Liver (tissue), 9 donors: ENCODE data around the gene GBA2. TPM values are rescaled to one million over a fixed set of nuclear protein-coding genes. Genes with fewer than 3 reads are reported as not detected.

ENCODE experiments used
- DNase-seq: peaks from one replicate; pipeline ENCODE4 v3.0.0-alpha.2; 2017; ENCODE audit warnings: low spot score
- H3K27ac ChIP-seq, 2 donors: one replicate each; pipeline ENCODE4 v1.7.0; 2013; ENCODE audit warnings: inconsistent platforms in 2 of 2, low read length in 2 of 2, control low read depth in 1 of 2, low read depth in 1 of 2, mild to moderate bottlenecking in 1 of 2
- H3K27me3 ChIP-seq, 4 donors: one replicate each; pipeline versions ENCODE4 v1.6.1 to v1.7.0; 2013; ENCODE audit warnings: low read length in 3 of 4, inconsistent platforms in 1 of 4, mild to moderate bottlenecking in 1 of 4, moderate library complexity in 1 of 4; ENCODE audit not compliant: control insufficient read depth in 4 of 4, insufficient read depth in 4 of 4
- H3K36me3 ChIP-seq, 4 donors: one replicate each; pipeline versions ENCODE4 v1.6.1 to v1.7.0; 2013; ENCODE audit warnings: low read length in 3 of 4, mild to moderate bottlenecking in 3 of 4, low read depth in 1 of 4, moderate library complexity in 1 of 4; ENCODE audit not compliant: control insufficient read depth in 4 of 4, insufficient read depth in 3 of 4
- H3K4me1 ChIP-seq, 4 donors: one replicate each; pipeline versions ENCODE4 v1.6.1 to v1.7.0; 2013; ENCODE audit warnings: low read length in 3 of 4, mild to moderate bottlenecking in 3 of 4, moderate library complexity in 1 of 4; ENCODE audit not compliant: control insufficient read depth in 4 of 4, insufficient read depth in 4 of 4
- H3K4me3 ChIP-seq, 3 donors: one replicate each; pipeline versions ENCODE4 v1.6.1 to v1.7.0; 2013; ENCODE audit warnings: low read length in 3 of 3, control low read depth in 1 of 3, low read depth in 1 of 3, mild to moderate bottlenecking in 1 of 3
- H3K9ac ChIP-seq, 2 donors: one replicate each; pipeline ENCODE4 v1.7.0; 2013; ENCODE audit warnings: low read length in 2 of 2, mild to moderate bottlenecking in 2 of 2, moderate library complexity in 2 of 2, control low read depth in 1 of 2, low read depth in 1 of 2
- H3K9me3 ChIP-seq, 4 donors: one replicate each; pipeline versions ENCODE4 v1.6.1 to v1.7.0; 2013; ENCODE audit warnings: low read length in 3 of 4; ENCODE audit not compliant: control insufficient read depth in 4 of 4
- EGR1 ChIP-seq, 2 donors: IDR thresholded peaks; 2 replicates each; pipeline ENCODE4 v1.6.1; 2016 to 2018; ENCODE audit warnings: antibody characterized with exemption in 2 of 2, low read depth in 2 of 2
- FOXA1 ChIP-seq: IDR thresholded peaks from 2 replicates; pipeline ENCODE4 v1.6.1; 2016; ENCODE audit warnings: antibody characterized with exemption
- FOXA2 ChIP-seq: IDR thresholded peaks from 2 replicates; pipeline ENCODE4 v1.6.1; 2016; ENCODE audit warnings: antibody characterized with exemption
- GABPA ChIP-seq, 2 donors: IDR thresholded peaks in 1 of 2; conservative IDR thresholded peaks in 1 of 2; 2 replicates each; pipeline ENCODE4 v1.6.1; 2016; ENCODE audit warnings: antibody characterized with exemption in 2 of 2, mild to moderate bottlenecking in 1 of 2, moderate library complexity in 1 of 2
- HNF4A ChIP-seq, 2 donors: conservative IDR thresholded peaks; 2 replicates each; pipeline ENCODE4 v1.6.1; 2016; ENCODE audit warnings: antibody characterized with exemption in 2 of 2, mild to moderate bottlenecking in 2 of 2
- HNF4G ChIP-seq: IDR thresholded peaks from 2 replicates; pipeline ENCODE4 v1.6.1; 2016; ENCODE audit warnings: antibody characterized with exemption
- JUND ChIP-seq, 2 donors: IDR thresholded peaks; 2 replicates each; pipeline ENCODE4 v1.6.1; 2016; ENCODE audit warnings: antibody characterized with exemption in 2 of 2
- MAX ChIP-seq: IDR thresholded peaks from 2 replicates; pipeline ENCODE4 v1.6.1; 2016; ENCODE audit warnings: antibody characterized with exemption
- NR2F2 ChIP-seq: IDR thresholded peaks from 2 replicates; pipeline ENCODE4 v1.6.1; 2016; ENCODE audit warnings: antibody characterized with exemption
- RAD21 ChIP-seq, 2 donors: IDR thresholded peaks; 2 replicates each; pipeline ENCODE4 v1.6.1; 2016; ENCODE audit warnings: antibody characterized with exemption in 2 of 2, mild to moderate bottlenecking in 2 of 2
- RXRA ChIP-seq, 2 donors: IDR thresholded peaks; 2 replicates each; pipeline ENCODE4 v1.6.1; 2017 to 2018; ENCODE audit warnings: antibody characterized with exemption in 2 of 2, mild to moderate bottlenecking in 1 of 2
- SP1 ChIP-seq: IDR thresholded peaks from 2 replicates; pipeline ENCODE4 v1.6.1; 2018; ENCODE audit warnings: antibody characterized with exemption, mild to moderate bottlenecking
- TAF1 ChIP-seq: conservative IDR thresholded peaks from 2 replicates; pipeline ENCODE4 v1.6.1; 2016; ENCODE audit warnings: antibody characterized with exemption, mild to moderate bottlenecking
- YY1 ChIP-seq: IDR thresholded peaks from 2 replicates; pipeline ENCODE4 v1.6.1; 2016; ENCODE audit warnings: antibody characterized with exemption, mild to moderate bottlenecking
- WGBS: extraction: QIAGEN DNeasy Blood & Tissue Kit; methylation state at CpG from one replicate; pipeline ENCODE4 v1.1.7; 2013; 5-methylcytosine and 5-hydroxymethylcytosine counted together
- polyA plus RNA-seq, 2 donors: library from polyadenylated mRNA; stranded (reverse) in 1 of 2; unstranded in 1 of 2; fragments of 200-250 nt in 1 of 2; fragments of >200 nt in 1 of 2; fragmentation: Nextera tagmentation in 1 of 2; extraction: Ambion mirVana in 1 of 2; gene quantifications; one replicate each; pipeline versions ENCODE4 v1.2.1 to v1.2.3, GENCODE V29; 2013 to 2015
- total RNA-seq, 2 donors: library from RNA; depleted of rRNA; stranded (reverse); fragments of >200 nt; gene quantifications; one replicate each; pipeline ENCODE4 v1.2.3, GENCODE V29; 2014
- TF ChIP-seq, protein P1 (sequence below): IDR thresholded peaks from 2 replicates; pipeline ENCODE4 v1.6.1; 2016; ENCODE audit warnings: antibody characterized with exemption
- TF ChIP-seq, protein P2 (sequence below): fragments of 150-350 bp; IDR thresholded peaks from 2 replicates; pipeline ENCODE4 v1.5.1; 2017; ENCODE audit warnings: improper control_type of control experiment, low read depth, low read length; ENCODE audit not compliant: missing input control
- TF ChIP-seq, protein P3 (sequence below): IDR thresholded peaks from 2 replicates; pipeline ENCODE4 v1.6.1; 2016; ENCODE audit warnings: antibody characterized with exemption, mild to moderate bottlenecking
- TF ChIP-seq, protein P4 (sequence below): IDR thresholded peaks from 2 replicates; pipeline ENCODE4 v1.6.1; 2016; ENCODE audit warnings: antibody characterized with exemption
- donor health status: healthy.
- donor health status: healthy.
- donor health status: healthy.
- donor health status: healthy.
- donor health status: healthy.

Gene GBA2
- total and polyA plus RNA-seq, 4 donors: 24.1 to 65.3 (median 25.8) TPM

DNA sequence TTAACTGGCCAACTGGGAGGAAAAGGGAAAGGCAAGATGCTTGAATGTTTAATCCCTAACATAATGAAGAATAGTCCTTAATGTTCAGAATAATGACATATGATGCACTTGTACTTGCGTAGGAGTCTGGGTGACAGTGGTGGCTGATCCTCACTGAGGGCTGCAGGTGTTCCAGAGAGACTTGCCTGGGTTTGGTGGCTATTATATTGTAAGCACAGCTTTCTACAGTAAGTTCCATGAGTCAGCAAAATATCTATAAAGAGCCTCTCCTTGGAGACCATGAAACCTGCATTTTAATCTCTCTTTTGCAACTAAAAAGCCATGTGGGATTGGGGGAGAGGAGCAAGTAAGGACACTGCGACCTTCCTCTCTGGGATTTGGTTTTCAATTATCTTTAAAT lies 40.5 kb upstream of the GBA2 start:
- Histone ChIP-seq H3K9ac (no peak overlapping the region), H3K4me1 (peaks cover 0 to 23% (median 12%) of the 10 kb centered on the region in 4 donors), H3K4me3 (no peak overlapping the region), H3K27ac (no peak overlapping the region), H3K9me3 (no peaks in the 10 kb centered on the region), H3K36me3 (no peaks in the 10 kb centered on the region), H3K27me3 (no peaks in the 10 kb centered on the region)
- no peak for TF ChIP-seq NR2F2
- no peak for TF ChIP-seq HNF4A (conservative IDR thresholded peaks at IDR 0.05)
- TF ChIP-seq, protein P1, sequence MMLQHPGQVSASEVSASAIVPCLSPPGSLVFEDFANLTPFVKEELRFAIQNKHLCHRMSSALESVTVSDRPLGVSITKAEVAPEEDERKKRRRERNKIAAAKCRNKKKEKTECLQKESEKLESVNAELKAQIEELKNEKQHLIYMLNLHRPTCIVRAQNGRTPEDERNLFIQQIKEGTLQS: no peak
- TF ChIP-seq, protein P2, sequence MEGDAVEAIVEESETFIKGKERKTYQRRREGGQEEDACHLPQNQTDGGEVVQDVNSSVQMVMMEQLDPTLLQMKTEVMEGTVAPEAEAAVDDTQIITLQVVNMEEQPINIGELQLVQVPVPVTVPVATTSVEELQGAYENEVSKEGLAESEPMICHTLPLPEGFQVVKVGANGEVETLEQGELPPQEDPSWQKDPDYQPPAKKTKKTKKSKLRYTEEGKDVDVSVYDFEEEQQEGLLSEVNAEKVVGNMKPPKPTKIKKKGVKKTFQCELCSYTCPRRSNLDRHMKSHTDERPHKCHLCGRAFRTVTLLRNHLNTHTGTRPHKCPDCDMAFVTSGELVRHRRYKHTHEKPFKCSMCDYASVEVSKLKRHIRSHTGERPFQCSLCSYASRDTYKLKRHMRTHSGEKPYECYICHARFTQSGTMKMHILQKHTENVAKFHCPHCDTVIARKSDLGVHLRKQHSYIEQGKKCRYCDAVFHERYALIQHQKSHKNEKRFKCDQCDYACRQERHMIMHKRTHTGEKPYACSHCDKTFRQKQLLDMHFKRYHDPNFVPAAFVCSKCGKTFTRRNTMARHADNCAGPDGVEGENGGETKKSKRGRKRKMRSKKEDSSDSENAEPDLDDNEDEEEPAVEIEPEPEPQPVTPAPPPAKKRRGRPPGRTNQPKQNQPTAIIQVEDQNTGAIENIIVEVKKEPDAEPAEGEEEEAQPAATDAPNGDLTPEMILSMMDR: no peak
- TF ChIP-seq, protein P3, sequence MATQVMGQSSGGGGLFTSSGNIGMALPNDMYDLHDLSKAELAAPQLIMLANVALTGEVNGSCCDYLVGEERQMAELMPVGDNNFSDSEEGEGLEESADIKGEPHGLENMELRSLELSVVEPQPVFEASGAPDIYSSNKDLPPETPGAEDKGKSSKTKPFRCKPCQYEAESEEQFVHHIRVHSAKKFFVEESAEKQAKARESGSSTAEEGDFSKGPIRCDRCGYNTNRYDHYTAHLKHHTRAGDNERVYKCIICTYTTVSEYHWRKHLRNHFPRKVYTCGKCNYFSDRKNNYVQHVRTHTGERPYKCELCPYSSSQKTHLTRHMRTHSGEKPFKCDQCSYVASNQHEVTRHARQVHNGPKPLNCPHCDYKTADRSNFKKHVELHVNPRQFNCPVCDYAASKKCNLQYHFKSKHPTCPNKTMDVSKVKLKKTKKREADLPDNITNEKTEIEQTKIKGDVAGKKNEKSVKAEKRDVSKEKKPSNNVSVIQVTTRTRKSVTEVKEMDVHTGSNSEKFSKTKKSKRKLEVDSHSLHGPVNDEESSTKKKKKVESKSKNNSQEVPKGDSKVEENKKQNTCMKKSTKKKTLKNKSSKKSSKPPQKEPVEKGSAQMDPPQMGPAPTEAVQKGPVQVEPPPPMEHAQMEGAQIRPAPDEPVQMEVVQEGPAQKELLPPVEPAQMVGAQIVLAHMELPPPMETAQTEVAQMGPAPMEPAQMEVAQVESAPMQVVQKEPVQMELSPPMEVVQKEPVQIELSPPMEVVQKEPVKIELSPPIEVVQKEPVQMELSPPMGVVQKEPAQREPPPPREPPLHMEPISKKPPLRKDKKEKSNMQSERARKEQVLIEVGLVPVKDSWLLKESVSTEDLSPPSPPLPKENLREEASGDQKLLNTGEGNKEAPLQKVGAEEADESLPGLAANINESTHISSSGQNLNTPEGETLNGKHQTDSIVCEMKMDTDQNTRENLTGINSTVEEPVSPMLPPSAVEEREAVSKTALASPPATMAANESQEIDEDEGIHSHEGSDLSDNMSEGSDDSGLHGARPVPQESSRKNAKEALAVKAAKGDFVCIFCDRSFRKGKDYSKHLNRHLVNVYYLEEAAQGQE: no peak
- no peak for TF ChIP-seq TAF1
- TF ChIP-seq JUND (IDR thresholded peaks at IDR 0.05): no peak
- TF ChIP-seq MAX: no peak
- no peak for TF ChIP-seq YY1
- TF ChIP-seq, protein P4, sequence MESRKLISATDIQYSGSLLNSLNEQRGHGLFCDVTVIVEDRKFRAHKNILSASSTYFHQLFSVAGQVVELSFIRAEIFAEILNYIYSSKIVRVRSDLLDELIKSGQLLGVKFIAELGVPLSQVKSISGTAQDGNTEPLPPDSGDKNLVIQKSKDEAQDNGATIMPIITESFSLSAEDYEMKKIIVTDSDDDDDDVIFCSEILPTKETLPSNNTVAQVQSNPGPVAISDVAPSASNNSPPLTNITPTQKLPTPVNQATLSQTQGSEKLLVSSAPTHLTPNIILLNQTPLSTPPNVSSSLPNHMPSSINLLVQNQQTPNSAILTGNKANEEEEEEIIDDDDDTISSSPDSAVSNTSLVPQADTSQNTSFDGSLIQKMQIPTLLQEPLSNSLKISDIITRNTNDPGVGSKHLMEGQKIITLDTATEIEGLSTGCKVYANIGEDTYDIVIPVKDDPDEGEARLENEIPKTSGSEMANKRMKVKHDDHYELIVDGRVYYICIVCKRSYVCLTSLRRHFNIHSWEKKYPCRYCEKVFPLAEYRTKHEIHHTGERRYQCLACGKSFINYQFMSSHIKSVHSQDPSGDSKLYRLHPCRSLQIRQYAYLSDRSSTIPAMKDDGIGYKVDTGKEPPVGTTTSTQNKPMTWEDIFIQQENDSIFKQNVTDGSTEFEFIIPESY: no peak
- TF ChIP-seq GABPA (IDR thresholded peaks at IDR 0.05 in 1 of 2, conservative IDR thresholded peaks at IDR 0.05 in 1 of 2): no peak
- TF ChIP-seq RXRA (IDR thresholded peaks at IDR 0.05): no peak
- no peak for TF ChIP-seq SP1
- no peak for TF ChIP-seq RAD21 (IDR thresholded peaks at IDR 0.05)
- TF ChIP-seq FOXA2: no peak
- no peak for TF ChIP-seq HNF4G
- TF ChIP-seq EGR1 (IDR thresholded peaks at IDR 0.05; ENCODE audit: low read depth in 2 of 2): no peak
- no peak for TF ChIP-seq FOXA1
- 92% methylated on average over 2 of the region's 2 CpGs for WGBS
- no peak for DNase-seq
